Endodermal cell (in vitro differentiated cells): Measurements from ENCODE around the gene DNAJC5G. TPM values are rescaled to one million over a fixed set of nuclear protein-coding genes. Genes with fewer than 3 reads are reported as not detected.

Experiments
- DNase-seq: peaks from one replicate; pipeline ENCODE4 v3.0.0-alpha.2; 2017
- H3K27ac ChIP-seq: 2 replicates; pipeline ENCODE4 v1.5.1; 2013; ENCODE audit warnings: mild to moderate bottlenecking, low read depth, low read length, moderate library complexity
- H3K27me3 ChIP-seq: 2 replicates; pipeline ENCODE4 v1.6.1; 2013; ENCODE audit warnings: mild to moderate bottlenecking, low read length, moderate library complexity; ENCODE audit not compliant: insufficient read depth, control insufficient read depth, poor library complexity, severe bottlenecking
- H3K36me3 ChIP-seq: 2 replicates; pipeline ENCODE4 v1.7.0; 2013; ENCODE audit warnings: mild to moderate bottlenecking, low read length, moderate library complexity; ENCODE audit not compliant: control insufficient read depth, insufficient read depth
- H3K4me1 ChIP-seq: one replicate; pipeline ENCODE4 v1.7.0; 2013; ENCODE audit warnings: low read length; ENCODE audit not compliant: control insufficient read depth, insufficient read depth
- H3K4me3 ChIP-seq: 2 replicates; pipeline ENCODE4 v1.5.1; 2013; ENCODE audit warnings: mild to moderate bottlenecking, low read length, moderate library complexity
- H3K9ac ChIP-seq: 2 replicates; pipeline ENCODE4 v1.6.1; 2013; ENCODE audit warnings: mild to moderate bottlenecking, low read length, moderate library complexity; ENCODE audit not compliant: poor library complexity, severe bottlenecking; ENCODE audit errors: extremely low read depth
- H3K9me3 ChIP-seq: 2 replicates; pipeline ENCODE4 v1.6.1; 2013; ENCODE audit warnings: mild to moderate bottlenecking, low read length, moderate library complexity; ENCODE audit not compliant: control insufficient read depth
- H3K27ac Mint-ChIP-seq: 2 replicates; pipeline ENCODE4 v1.8.0; 2020; ENCODE audit warnings: mixed read lengths
- H3K27me3 Mint-ChIP-seq: 2 replicates; pipeline ENCODE4 v1.8.0; 2021; ENCODE audit warnings: mild to moderate bottlenecking, mixed read lengths; ENCODE audit not compliant: insufficient read depth
- H3K36me3 Mint-ChIP-seq: 2 replicates; pipeline ENCODE4 v1.8.0; 2020; ENCODE audit warnings: low read depth, mixed read lengths
- H3K4me1 Mint-ChIP-seq: 2 replicates; pipeline ENCODE4 v1.8.0; 2020; ENCODE audit warnings: mixed read lengths
- H3K4me3 Mint-ChIP-seq: 2 replicates; pipeline ENCODE4 v1.8.0; 2020; ENCODE audit warnings: mild to moderate bottlenecking, moderate library complexity, mixed read lengths
- H3K9me3 Mint-ChIP-seq: 2 replicates; pipeline ENCODE4 v1.8.0; 2020; ENCODE audit warnings: mild to moderate bottlenecking, mixed read lengths
- CTCF ChIP-seq: fragments of 200-600 bp; sonication (generic); conservative IDR thresholded peaks from 2 replicates; pipeline ENCODE4 v1.5.0; 2021; ENCODE audit warnings: antibody characterized with exemption, mild to moderate bottlenecking
- WGBS, 2 experiments: methylation state at CpG; one replicate each; pipeline versions ENCODE4 v1.1.5 to v1.1.7; 2013; ENCODE audit warnings: missing lambda C conversion rate in 2 of 2, mixed read lengths in 1 of 2; ENCODE audit not compliant: insufficient coverage in 1 of 2, insufficient read length in 1 of 2; 5-methylcytosine and 5-hydroxymethylcytosine counted together
- total RNA-seq, 2 donors: library from RNA; stranded (reverse); fragmentation: NEBNext Ultra II Directional in 1 of 2; extraction: Animal tissue kit (Norgen Biotek cat#: 25700) in 1 of 2; gene quantifications; 2 replicates in 1 of 2; 3 replicates in 1 of 2; pipeline ENCODE4 v1.2.1, GENCODE V29; 2021

DNAJC5G gene
- total RNA-seq, 2 donors from 2014 or later = 0.49 TPM; not detected in 1

GRCh38 chr2:27255660-27256059 lies 19.6 kb upstream of the DNAJC5G start:
- no peaks in the 10 kb centered on the region for H3K36me3 Mint-ChIP-seq
- no peaks in the 10 kb centered on the region for H3K36me3 ChIP-seq
- H3K27ac Mint-ChIP-seq = no peak overlapping the region
- no peak for TF ChIP-seq CTCF
- H3K4me3 Mint-ChIP-seq = no peak overlapping the region
- H3K9ac ChIP-seq = no peak overlapping the region
- no peak overlapping the region for H3K27ac ChIP-seq
- WGBS, 2 experiments = 67 to 73% methylated on average over 1 of the region's 1 CpG
- H3K27me3 ChIP-seq = peaks cover 34% of the 10 kb centered on the region
- peaks cover 58% of the 10 kb centered on the region for H3K27me3 Mint-ChIP-seq
- no peaks in the 10 kb centered on the region for H3K9me3 ChIP-seq
- no peak overlapping the region for H3K4me3 ChIP-seq
- peaks cover 7% of the 10 kb centered on the region for H3K4me1 Mint-ChIP-seq
- H3K4me1 ChIP-seq = peaks cover 4% of the 10 kb centered on the region
- H3K9me3 Mint-ChIP-seq = no peaks in the 10 kb centered on the region
- no peak for DNase-seq

GRCh38 chr2:27256855-27257454 lies 18.3 kb upstream of the DNAJC5G start:
- 86 to 87% methylated on average over 2 to 7 of the region's 7 CpGs for WGBS, 2 experiments
- Histone ChIP-seq H3K27me3 (peaks cover 47% of the 10 kb centered on the region), H3K9me3 (no peaks in the 10 kb centered on the region), H3K27ac (no peak overlapping the region), H3K36me3 (no peaks in the 10 kb centered on the region), H3K4me3 (no peak overlapping the region), H3K4me1 (peaks cover 3% of the 10 kb centered on the region), H3K9ac (no peak overlapping the region)
- no peaks in the 10 kb centered on the region for H3K36me3 Mint-ChIP-seq
- DNase-seq = no peak
- H3K4me3 Mint-ChIP-seq = no peak overlapping the region
- no peaks in the 10 kb centered on the region for H3K9me3 Mint-ChIP-seq
- H3K27ac Mint-ChIP-seq = no peak overlapping the region
- peaks cover 61% of the 10 kb centered on the region for H3K27me3 Mint-ChIP-seq
- no peak for TF ChIP-seq CTCF
- H3K4me1 Mint-ChIP-seq = peaks cover 10% of the 10 kb centered on the region

GRCh38 chr2:27258051-27258450 lies 17.2 kb upstream of the DNAJC5G start:
- H3K4me1 ChIP-seq = peaks cover 3% of the 10 kb centered on the region
- peaks cover 58% of the 10 kb centered on the region for H3K27me3 ChIP-seq
- 94 to 96% methylated on average over 5 to 8 of the region's 8 CpGs for WGBS, 2 experiments
- Mint-ChIP-seq H3K9me3 (no peaks in the 10 kb centered on the region), H3K4me3 (no peak overlapping the region), H3K36me3 (no peaks in the 10 kb centered on the region), H3K27me3 (peaks cover 64% of the 10 kb centered on the region), H3K4me1 (peaks cover 10% of the 10 kb centered on the region), H3K27ac (no peak overlapping the region)
- DNase-seq = no peak
- TF ChIP-seq CTCF = no peak
- no peak overlapping the region for H3K9ac ChIP-seq
- H3K27ac ChIP-seq = no peak overlapping the region
- no peaks in the 10 kb centered on the region for H3K36me3 ChIP-seq
- H3K9me3 ChIP-seq = no peaks in the 10 kb centered on the region
- H3K4me3 ChIP-seq = no peak overlapping the region
